ENCODE results near the gene PAK5. TPM values are rescaled to one million over a fixed set of nuclear protein-coding genes. Genes with fewer than 3 reads are reported as not detected.

The PAK5 gene
- total RNA-seq, 1 experiment from 2014 or later = not detected

Other genes with a start within 250 kb of the PAK5 start
- gene ANKEF1, start 195.9 kb upstream of the PAK5 start, total RNA-seq (2021; ENCODE audit: unreplicated experiment) = 15.8 TPM